ENCODE data around the gene CLTC.

Gene CLTC

GRCh38 chr17:59702304-59702703 is 82.6 kb downstream of the CLTC start:
- no peak for DNase-seq (ENCODE audit: low read depth)
- no peak overlapping the region for H3K4me3 ChIP-seq (ENCODE audit: low read depth, low read length)
- TF ChIP-seq CTCF (IDR thresholded peaks at IDR 0.05; ENCODE audit: low read depth, low read length): no peak
- TF ChIP-seq MYC (IDR thresholded peaks at IDR 0.05; ENCODE audit: low read depth, low read length): no peak
- TF ChIP-seq, protein P1, sequence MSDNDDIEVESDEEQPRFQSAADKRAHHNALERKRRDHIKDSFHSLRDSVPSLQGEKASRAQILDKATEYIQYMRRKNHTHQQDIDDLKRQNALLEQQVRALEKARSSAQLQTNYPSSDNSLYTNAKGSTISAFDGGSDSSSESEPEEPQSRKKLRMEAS (IDR thresholded peaks at IDR 0.05; ENCODE audit: low read depth, low read length): no peak
- no peak for TF ChIP-seq POLR2A (IDR thresholded peaks at IDR 0.05; ENCODE audit: extremely low read depth, insufficient read length)

- TF ChIP-seq MYC (IDR thresholded peaks at IDR 0.05; ENCODE audit: low read depth, low read length) (peak; percentile 100), CTCF (IDR thresholded peaks at IDR 0.05; ENCODE audit: low read depth, low read length) (no peak), POLR2A (IDR thresholded peaks at IDR 0.05; ENCODE audit: extremely low read depth, insufficient read length) (peak; percentile 89)
- TF ChIP-seq, protein P1 (IDR thresholded peaks at IDR 0.05; ENCODE audit: low read depth, low read length): peak; percentile 98
- peak; percentile 99 for DNase-seq (ENCODE audit: low read depth)
- H3K4me3 ChIP-seq (ENCODE audit: low read depth, low read length): peak within 1 kb of the TSS; percentile 99
Measured at GRCh38 chr17:59707149-59707970, 87.7 kb downstream of the CLTC start, which contains the start of the genes PTRH2 and VMP1. TSS of gene PTRH2 (minus strand) at chr17:59707430. CDS start at chr17:59697978, 9,452 bp downstream. TSS of gene VMP1 (plus strand) at chr17:59707654. CDS start at chr17:59731447, 23,793 bp downstream.

DNA sequence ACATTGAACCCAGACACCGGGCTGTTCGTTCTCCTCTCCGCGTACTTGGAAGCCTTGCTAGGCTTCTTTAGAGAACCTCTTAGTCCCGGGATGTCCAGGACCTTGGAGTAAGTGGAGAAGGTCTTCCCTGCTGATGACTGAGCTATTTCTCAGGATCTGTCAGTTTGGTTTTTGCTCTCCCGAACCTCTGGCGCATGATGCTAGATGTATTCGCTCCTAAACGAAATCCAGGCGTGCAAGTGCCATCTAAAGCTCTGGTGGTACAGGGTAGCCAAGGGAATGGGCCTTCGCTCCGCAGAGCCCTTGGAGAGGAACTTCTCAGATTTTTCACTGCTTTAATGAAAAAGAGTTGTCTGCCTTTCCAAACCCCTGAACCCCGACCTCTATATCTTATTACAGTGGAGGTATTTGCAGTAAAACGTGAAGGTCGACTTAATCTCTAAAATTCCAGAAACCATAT is 88.3 kb downstream of the CLTC start:
- DNase-seq (ENCODE audit: low read depth): peak; percentile 32
- TF ChIP-seq MYC (IDR thresholded peaks at IDR 0.05; ENCODE audit: low read depth, low read length): no peak
- no peak for TF ChIP-seq CTCF (IDR thresholded peaks at IDR 0.05; ENCODE audit: low read depth, low read length)
- TF ChIP-seq, protein P1 (IDR thresholded peaks at IDR 0.05; ENCODE audit: low read depth, low read length): no peak
- no peak for TF ChIP-seq POLR2A (IDR thresholded peaks at IDR 0.05; ENCODE audit: extremely low read depth, insufficient read length)
- peak overlapping the region; percentile 99 for H3K4me3 ChIP-seq (ENCODE audit: low read depth, low read length)

DNA sequence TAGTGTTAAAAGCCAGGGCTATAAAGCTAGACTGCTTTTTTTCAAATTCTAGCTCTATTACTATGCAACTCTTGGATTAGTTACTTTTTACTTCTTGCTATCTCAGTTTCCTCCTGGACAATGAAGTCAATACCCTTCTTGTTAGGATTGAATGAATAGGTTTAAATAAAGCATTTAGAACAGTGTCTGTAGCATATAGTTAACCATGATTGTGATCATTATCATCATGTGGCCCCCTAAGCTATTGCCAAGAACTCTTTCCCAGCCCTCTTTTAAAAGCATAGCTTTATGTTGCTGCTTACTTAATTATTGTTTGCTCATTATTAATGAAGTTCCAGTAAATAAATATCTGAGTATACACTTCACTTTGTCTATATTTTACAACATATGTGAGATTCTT is 92.2 kb downstream of the CLTC start:
- no peak overlapping the region for H3K4me3 ChIP-seq (ENCODE audit: low read depth, low read length)
- no peak for DNase-seq (ENCODE audit: low read depth)
- TF ChIP-seq CTCF (IDR thresholded peaks at IDR 0.05; ENCODE audit: low read depth, low read length) (no peak), POLR2A (IDR thresholded peaks at IDR 0.05; ENCODE audit: extremely low read depth, insufficient read length) (no peak), MYC (IDR thresholded peaks at IDR 0.05; ENCODE audit: low read depth, low read length) (no peak)
- TF ChIP-seq, protein P1 (IDR thresholded peaks at IDR 0.05; ENCODE audit: low read depth, low read length): no peak

GRCh38 chr17:59712862-59713261 is 93.2 kb downstream of the CLTC start:
- peak; percentile 61 for DNase-seq (ENCODE audit: low read depth)
- no peak overlapping the region for H3K4me3 ChIP-seq (ENCODE audit: low read depth, low read length)
- no peak for TF ChIP-seq POLR2A (IDR thresholded peaks at IDR 0.05; ENCODE audit: extremely low read depth, insufficient read length)
- TF ChIP-seq, protein P1 (IDR thresholded peaks at IDR 0.05; ENCODE audit: low read depth, low read length): no peak
- TF ChIP-seq MYC (IDR thresholded peaks at IDR 0.05; ENCODE audit: low read depth, low read length): no peak
- TF ChIP-seq CTCF (IDR thresholded peaks at IDR 0.05; ENCODE audit: low read depth, low read length): no peak

Measured in NB4 (cell line).